DND-41 (cell line): ENCODE results near the gene UBE2QL1.

ENCODE experiments used
- EZH2 ChIP-seq: IDR thresholded peaks from 3 replicates; pipeline ENCODE4 v1.6.1; 2012; ENCODE audit warnings: borderline replicate concordance, low read depth, mild to moderate bottlenecking, moderate library complexity, low read length, inconsistent platforms; ENCODE audit not compliant: severe bottlenecking
- TF ChIP-seq, protein P1 (sequence below): IDR thresholded peaks from 2 replicates; pipeline ENCODE4 v1.5.1; 2012; ENCODE audit warnings: borderline replicate concordance, low read length, moderate library complexity, mild to moderate bottlenecking; ENCODE audit not compliant: poor library complexity, severe bottlenecking; ENCODE audit errors: extremely low read depth

DNA sequence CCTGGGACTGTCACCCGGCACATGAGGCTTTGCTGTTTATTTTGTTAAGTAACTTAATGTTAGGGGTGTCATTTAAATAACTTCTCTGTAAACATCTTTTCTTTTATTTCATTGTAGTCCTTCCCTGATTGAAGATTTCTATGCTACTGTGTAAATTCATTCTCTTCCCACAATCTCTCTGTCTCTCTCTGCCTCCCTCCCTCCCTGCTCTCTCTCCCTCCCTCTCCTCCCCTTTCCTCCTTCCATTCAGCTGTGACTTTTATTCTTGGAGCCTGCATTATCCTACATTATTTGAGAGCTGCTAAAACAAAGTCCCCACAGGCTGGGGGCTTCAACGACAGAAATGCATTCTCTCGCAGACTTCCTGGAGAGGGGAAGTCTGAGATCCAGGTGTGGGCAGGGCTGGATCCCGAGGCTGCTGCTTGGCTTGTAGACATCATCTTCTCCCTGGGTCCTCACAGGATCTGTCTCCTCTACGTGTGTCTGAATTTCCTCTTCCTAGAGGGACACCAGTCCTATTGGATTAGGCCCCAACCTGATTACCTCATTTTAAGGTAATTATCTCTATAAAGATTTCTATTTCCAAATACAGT is 18.4 kb downstream of the UBE2QL1 start:
- TF ChIP-seq, protein P1, sequence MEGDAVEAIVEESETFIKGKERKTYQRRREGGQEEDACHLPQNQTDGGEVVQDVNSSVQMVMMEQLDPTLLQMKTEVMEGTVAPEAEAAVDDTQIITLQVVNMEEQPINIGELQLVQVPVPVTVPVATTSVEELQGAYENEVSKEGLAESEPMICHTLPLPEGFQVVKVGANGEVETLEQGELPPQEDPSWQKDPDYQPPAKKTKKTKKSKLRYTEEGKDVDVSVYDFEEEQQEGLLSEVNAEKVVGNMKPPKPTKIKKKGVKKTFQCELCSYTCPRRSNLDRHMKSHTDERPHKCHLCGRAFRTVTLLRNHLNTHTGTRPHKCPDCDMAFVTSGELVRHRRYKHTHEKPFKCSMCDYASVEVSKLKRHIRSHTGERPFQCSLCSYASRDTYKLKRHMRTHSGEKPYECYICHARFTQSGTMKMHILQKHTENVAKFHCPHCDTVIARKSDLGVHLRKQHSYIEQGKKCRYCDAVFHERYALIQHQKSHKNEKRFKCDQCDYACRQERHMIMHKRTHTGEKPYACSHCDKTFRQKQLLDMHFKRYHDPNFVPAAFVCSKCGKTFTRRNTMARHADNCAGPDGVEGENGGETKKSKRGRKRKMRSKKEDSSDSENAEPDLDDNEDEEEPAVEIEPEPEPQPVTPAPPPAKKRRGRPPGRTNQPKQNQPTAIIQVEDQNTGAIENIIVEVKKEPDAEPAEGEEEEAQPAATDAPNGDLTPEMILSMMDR, result no peak
- no peak for TF ChIP-seq EZH2
